ENCODE data around the gene SORCS1.

SORCS1 gene

GRCh38 chr10:106741006-106741530, 423.4 kb downstream of the SORCS1 start:
- DNase-seq (ENCODE audit: low read depth in 2 of 2): no peak

GRCh38 chr10:106740071-106740470, 424.4 kb downstream of the SORCS1 start:
- DNase-seq (ENCODE audit: low read depth in 2 of 2): no peak

- DNase-seq (ENCODE audit: low read depth in 2 of 2): no peak
Observed at GRCh38 chr10:106734220-106734619, 430.3 kb downstream of the SORCS1 start.

GRCh38 chr10:106728232-106728631, 436.3 kb downstream of the SORCS1 start:
- DNase-seq (ENCODE audit: low read depth in 2 of 2): no peak

GRCh38 chr10:106727170-106727569, 437.3 kb downstream of the SORCS1 start:
- DNase-seq (ENCODE audit: low read depth in 2 of 2): no peak

GRCh38 chr10:106722524-106722923, 442.0 kb downstream of the SORCS1 start:
- DNase-seq (ENCODE audit: low read depth in 2 of 2): no peak

- DNase-seq (ENCODE audit: low read depth in 2 of 2): no peak
Observed at GRCh38 chr10:106720683-106721082, 443.8 kb downstream of the SORCS1 start.

GRCh38 chr10:106716381-106716780, 448.1 kb downstream of the SORCS1 start:
- DNase-seq (ENCODE audit: low read depth in 2 of 2): no peak

- no peak for DNase-seq (ENCODE audit: low read depth in 2 of 2)
Observed at GRCh38 chr10:106714734-106715555, 449.6 kb downstream of the SORCS1 start.

GRCh38 chr10:106713846-106714245, 450.7 kb downstream of the SORCS1 start:
- DNase-seq (ENCODE audit: low read depth in 2 of 2): no peak

- DNase-seq (ENCODE audit: low read depth in 2 of 2): no peak
Observed at GRCh38 chr10:106712988-106713387, 451.5 kb downstream of the SORCS1 start.

- DNase-seq (ENCODE audit: low read depth in 2 of 2): peak; percentile 30 to 48
Observed at GRCh38 chr10:106711313-106711906, 453.1 kb downstream of the SORCS1 start.

- DNase-seq (ENCODE audit: low read depth in 2 of 2): no peak
Observed at GRCh38 chr10:106708506-106708905, 456.0 kb downstream of the SORCS1 start.

- DNase-seq (ENCODE audit: low read depth in 2 of 2): no peak
Observed at GRCh38 chr10:106707657-106708056, 456.8 kb downstream of the SORCS1 start.

GRCh38 chr10:106706127-106706526, 458.4 kb downstream of the SORCS1 start:
- DNase-seq (ENCODE audit: low read depth in 2 of 2): no peak

GRCh38 chr10:106705681-106706100, 458.8 kb downstream of the SORCS1 start:
- peak; percentile 11 to 21 for DNase-seq (ENCODE audit: low read depth in 2 of 2)

GRCh38 chr10:106696239-106696638, 468.3 kb downstream of the SORCS1 start:
- DNase-seq (ENCODE audit: low read depth in 2 of 2): no peak

- no peak for DNase-seq (ENCODE audit: low read depth in 2 of 2)
Observed at GRCh38 chr10:106694696-106695095, 469.8 kb downstream of the SORCS1 start.

- no peak for DNase-seq (ENCODE audit: low read depth in 2 of 2)
Observed at GRCh38 chr10:106682175-106682574, 482.3 kb downstream of the SORCS1 start.

- DNase-seq (ENCODE audit: low read depth in 2 of 2): no peak
Observed at GRCh38 chr10:106680061-106680460, 484.4 kb downstream of the SORCS1 start.

- no peak for DNase-seq (ENCODE audit: low read depth in 2 of 2)
Observed at GRCh38 chr10:106679314-106679713, 485.2 kb downstream of the SORCS1 start.

- DNase-seq (ENCODE audit: low read depth in 2 of 2): no peak
Observed at GRCh38 chr10:106672517-106673175, 491.9 kb downstream of the SORCS1 start.

- no peak for DNase-seq (ENCODE audit: low read depth in 2 of 2)
Observed at GRCh38 chr10:106661767-106662140, 502.8 kb downstream of the SORCS1 start.

Data from stimulated activated CD4-positive, alpha-beta T cell treated with anti-CD3 and anti-CD28 coated beads, Interleukin-4, amount 100 ng/mL, for 48 hours (primary cell).